Calu3 (cell line): ENCODE results near the gene RSPO1. TPM values are rescaled to one million over a fixed set of nuclear protein-coding genes. Genes with fewer than 3 reads are reported as not detected.

Experiments
- BruUV-seq: library from RNA; stranded (reverse); fragments of 400-500 nt; replicated peaks from 2 replicates; lab custom pipeline; 2021; lab: Mats Ljungman, UMichigan
- CTCF ChIA-PET: fragments of 300-600 bp; sonication (Branson Sonifier 250); formaldehyde crosslinking; loops from one replicate; lab custom pipeline; 2022; ENCODE audit warnings: antibody characterized with exemption; lab: Charles Lee
- DNase-seq: peaks from one replicate; pipeline ENCODE4 v3.0.0; 2022
- H3K27ac Mint-ChIP-seq: one replicate; pipeline ENCODE4 v1.8.0; 2022; ENCODE audit warnings: mixed read lengths; ENCODE audit not compliant: unreplicated experiment
- H3K27me3 Mint-ChIP-seq: one replicate; pipeline ENCODE4 v1.8.0; 2022; ENCODE audit warnings: mixed read lengths; ENCODE audit not compliant: unreplicated experiment
- H3K36me3 Mint-ChIP-seq: one replicate; pipeline ENCODE4 v1.8.0; 2022; ENCODE audit warnings: mild to moderate bottlenecking, moderate library complexity, mixed read lengths; ENCODE audit not compliant: insufficient read depth, unreplicated experiment
- H3K4me1 Mint-ChIP-seq: one replicate; pipeline ENCODE4 v1.8.0; 2022; ENCODE audit warnings: mild to moderate bottlenecking, low read depth, mixed read lengths; ENCODE audit not compliant: unreplicated experiment
- H3K4me3 Mint-ChIP-seq: one replicate; pipeline ENCODE4 v1.8.0; 2022; ENCODE audit warnings: mild to moderate bottlenecking, low read depth, moderate library complexity, mixed read lengths; ENCODE audit not compliant: unreplicated experiment
- H3K9me3 Mint-ChIP-seq: one replicate; pipeline ENCODE4 v1.8.0; 2022; ENCODE audit warnings: low read depth, mixed read lengths; ENCODE audit not compliant: unreplicated experiment
- intact Hi-C: fragments of 100-400 bp; cut with micrococcal nuclease; formaldehyde crosslinking; loops from one replicate; pipeline ENCODE4 v1.10.0; 2022; ENCODE audit not compliant: unreplicated experiment
- total RNA-seq: library from RNA; stranded (reverse); gene quantifications from 2 replicates; pipeline ENCODE4 v1.2.3, GENCODE V29; 2022
- TF ChIP-seq, protein P1 (sequence below): fragments of 200-600 bp; IDR thresholded peaks from one replicate; pipeline ENCODE4 v1.8.0; 2022; ENCODE audit warnings: antibody characterized with exemption; ENCODE audit not compliant: unreplicated experiment

RSPO1 gene
- total RNA-seq, 1 experiment from 2014 or later, result not detected

DNA sequence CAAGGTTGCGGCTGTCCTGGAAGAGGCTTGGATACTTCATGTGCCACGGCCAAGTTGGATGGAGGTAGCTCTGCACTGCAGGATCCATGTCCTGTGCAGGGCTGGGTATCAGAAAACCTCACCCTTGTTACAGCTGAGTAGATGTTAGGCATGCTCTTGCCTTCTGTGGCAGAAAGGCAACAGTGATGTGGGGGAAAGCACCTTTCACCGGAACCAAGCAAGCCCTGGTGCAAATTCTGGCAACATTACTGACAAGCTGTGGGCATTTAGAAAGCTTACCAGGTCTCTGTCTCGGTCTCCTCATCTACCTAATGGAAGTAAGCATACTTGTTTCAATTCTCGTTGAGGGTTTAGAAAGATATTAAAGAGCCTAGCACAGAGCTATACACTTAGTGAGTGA lies 43.1 kb upstream of the RSPO1 start:
- intact Hi-C loops, result no loop called here
- Mint-ChIP-seq H3K4me1 (no peaks in the 10 kb centered on the region), H3K27me3 (peaks cover 31% of the 10 kb centered on the region), H3K36me3 (no peaks in the 10 kb centered on the region), H3K9me3 (no peaks in the 10 kb centered on the region), H3K27ac (no peak overlapping the region), H3K4me3 (no peak overlapping the region)
- TF ChIP-seq, protein P1, sequence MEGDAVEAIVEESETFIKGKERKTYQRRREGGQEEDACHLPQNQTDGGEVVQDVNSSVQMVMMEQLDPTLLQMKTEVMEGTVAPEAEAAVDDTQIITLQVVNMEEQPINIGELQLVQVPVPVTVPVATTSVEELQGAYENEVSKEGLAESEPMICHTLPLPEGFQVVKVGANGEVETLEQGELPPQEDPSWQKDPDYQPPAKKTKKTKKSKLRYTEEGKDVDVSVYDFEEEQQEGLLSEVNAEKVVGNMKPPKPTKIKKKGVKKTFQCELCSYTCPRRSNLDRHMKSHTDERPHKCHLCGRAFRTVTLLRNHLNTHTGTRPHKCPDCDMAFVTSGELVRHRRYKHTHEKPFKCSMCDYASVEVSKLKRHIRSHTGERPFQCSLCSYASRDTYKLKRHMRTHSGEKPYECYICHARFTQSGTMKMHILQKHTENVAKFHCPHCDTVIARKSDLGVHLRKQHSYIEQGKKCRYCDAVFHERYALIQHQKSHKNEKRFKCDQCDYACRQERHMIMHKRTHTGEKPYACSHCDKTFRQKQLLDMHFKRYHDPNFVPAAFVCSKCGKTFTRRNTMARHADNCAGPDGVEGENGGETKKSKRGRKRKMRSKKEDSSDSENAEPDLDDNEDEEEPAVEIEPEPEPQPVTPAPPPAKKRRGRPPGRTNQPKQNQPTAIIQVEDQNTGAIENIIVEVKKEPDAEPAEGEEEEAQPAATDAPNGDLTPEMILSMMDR, result no peak
- no peak for DNase-seq
- CTCF ChIA-PET, result interaction anchor here (1.3 to 1.6 kb wide), 2 partner anchors 74 to 124 kb away, joined by 3 to 4 read pairs; partner anchors contain the start of gene SNIP1
- no TSS peak for BruUV-seq

DNA sequence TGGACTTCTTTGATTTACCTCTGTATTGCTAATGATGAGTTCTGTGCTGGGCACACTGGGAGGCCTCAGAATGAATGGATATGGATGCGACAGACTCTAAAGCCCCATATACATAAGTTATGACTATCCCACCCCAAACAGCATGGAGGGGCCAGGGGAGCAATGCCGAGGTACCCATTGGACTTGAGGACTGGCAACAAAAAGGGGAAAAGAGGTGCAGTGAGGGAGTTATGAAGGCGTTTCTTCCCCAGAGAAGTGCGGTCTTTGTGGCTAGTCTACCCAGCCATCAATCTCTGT lies 42.4 kb upstream of the RSPO1 start:
- intact Hi-C loops, result no loop called here
- Mint-ChIP-seq H3K4me3 (no peak overlapping the region), H3K9me3 (no peaks in the 10 kb centered on the region), H3K27me3 (peaks cover 31% of the 10 kb centered on the region), H3K27ac (no peak overlapping the region), H3K4me1 (no peaks in the 10 kb centered on the region), H3K36me3 (no peaks in the 10 kb centered on the region)
- CTCF ChIA-PET, result interaction anchor here (1.6 kb wide), 1 partner anchor 74 kb away, joined by 4 read pairs; no protein-coding TSS in a partner anchor
- DNase-seq, result no peak
- TF ChIP-seq, protein P1, result no peak
- BruUV-seq, result no TSS peak

DNA sequence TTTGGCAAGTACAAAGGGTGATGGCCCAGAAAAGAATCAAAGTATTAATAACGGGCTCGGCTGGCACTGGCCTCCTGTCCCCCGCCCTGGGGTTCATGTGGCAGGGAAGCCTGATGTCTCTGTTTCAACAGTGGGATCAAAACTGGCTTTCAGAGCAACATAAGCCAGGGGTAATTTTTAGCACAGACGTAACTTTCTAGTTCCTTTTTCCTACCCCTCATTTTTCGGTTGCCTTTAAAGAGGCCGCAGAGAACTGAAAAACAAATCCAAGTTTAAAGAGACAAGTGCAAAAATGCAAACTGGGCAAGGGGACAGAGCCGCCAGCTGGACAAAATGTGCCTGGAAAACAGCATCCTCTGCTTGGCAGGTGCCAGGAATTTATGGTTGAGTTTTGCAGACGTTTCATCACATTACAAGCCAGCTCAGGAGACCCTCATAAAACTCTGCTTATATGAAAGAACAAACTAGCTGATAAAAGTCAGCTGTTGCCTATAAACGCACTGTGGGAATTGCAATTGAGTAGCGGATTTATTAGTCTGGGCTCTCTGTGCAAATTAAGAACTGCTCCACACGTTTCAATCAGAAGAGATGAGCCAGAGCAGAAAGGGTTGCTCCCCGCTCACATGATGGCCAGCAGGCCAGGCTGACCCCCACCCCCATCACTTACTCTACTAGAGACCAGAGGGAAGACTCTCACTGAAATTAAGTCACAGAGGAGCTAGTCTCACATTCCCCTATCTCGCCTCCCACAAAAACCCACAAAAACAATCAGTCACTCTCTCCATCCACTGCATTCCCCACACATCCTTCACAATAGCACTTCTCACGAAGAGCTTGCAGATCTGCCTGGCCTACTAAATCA lies 41.8 kb upstream of the RSPO1 start:
- H3K27me3 Mint-ChIP-seq, result peaks cover 31% of the 10 kb centered on the region
- CTCF ChIA-PET, result interaction anchor here (1.6 kb wide), 1 partner anchor 73 kb away, joined by 4 read pairs; no protein-coding TSS in a partner anchor
- TF ChIP-seq, protein P1, result no peak
- no peaks in the 10 kb centered on the region for H3K9me3 Mint-ChIP-seq
- H3K4me1 Mint-ChIP-seq, result no peaks in the 10 kb centered on the region
- H3K27ac Mint-ChIP-seq, result no peak overlapping the region
- DNase-seq, result no peak
- intact Hi-C loops, result no loop called here
- H3K36me3 Mint-ChIP-seq, result no peaks in the 10 kb centered on the region
- no TSS peak for BruUV-seq
- H3K4me3 Mint-ChIP-seq, result no peak overlapping the region

DNA sequence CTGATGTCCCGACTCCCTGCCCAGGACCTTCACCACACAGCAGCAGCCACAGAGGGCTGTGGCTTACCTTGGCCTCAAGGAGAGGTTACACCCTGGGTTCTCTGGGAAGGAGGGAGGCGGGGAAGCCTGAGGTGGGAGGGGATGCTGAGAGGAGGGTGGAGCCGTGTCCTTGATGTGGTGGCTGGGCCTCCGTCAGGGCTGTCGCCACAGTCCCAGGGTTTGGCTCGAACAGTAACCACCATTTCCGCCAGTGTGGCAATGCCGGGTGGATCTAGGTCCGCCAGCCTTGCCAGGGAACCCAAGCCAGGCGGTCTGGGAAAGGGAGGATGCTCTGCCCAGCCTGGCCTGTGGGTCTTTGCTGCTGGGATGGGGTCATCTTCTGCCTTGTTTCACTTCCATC lies 39.2 kb upstream of the RSPO1 start:
- no peaks in the 10 kb centered on the region for H3K36me3 Mint-ChIP-seq
- H3K27ac Mint-ChIP-seq, result no peak overlapping the region
- intact Hi-C loops, result no loop called here
- no peaks in the 10 kb centered on the region for H3K9me3 Mint-ChIP-seq
- no peak for DNase-seq
- no peaks in the 10 kb centered on the region for H3K4me1 Mint-ChIP-seq
- CTCF ChIA-PET, result no interaction called here
- H3K27me3 Mint-ChIP-seq, result peaks cover 31% of the 10 kb centered on the region
- H3K4me3 Mint-ChIP-seq, result no peak overlapping the region
- no TSS peak for BruUV-seq
- TF ChIP-seq, protein P1, result no peak
